HG02885 (cell line): ENCODE measurements around the gene SPRN.
"Not testable (repeated sequence)": the region's sequence is repeated elsewhere in the genome, so short reads cannot be mapped to it uniquely, and the experiment has no call there.

Experiments used
- ATAC-seq: cut with Tn5 transposase; IDR thresholded peaks from one replicate; pipeline ENCODE4 v1.9.1; 2021; ENCODE audit warnings: mild to moderate bottlenecking; ENCODE audit not compliant: unreplicated experiment, poor library complexity

SPRN gene

GRCh38 chr10:133424601-133425000, at the start of gene SPRN:
SPRN (minus strand) TSS chr10:133424625; CDS start chr10:133423681, 944 bp downstream.
- not testable (repeated sequence) for ATAC-seq

GRCh38 chr10:133474027-133474426, 49.6 kb upstream of the SPRN start:
- no peak for ATAC-seq

- ATAC-seq = no peak
Measured at GRCh38 chr10:133473270-133473669, 48.8 kb upstream of the SPRN start.

GRCh38 chr10:133471300-133472109, 47.1 kb upstream of the SPRN start:
- ATAC-seq = no peak

- not testable (repeated sequence) for ATAC-seq
Measured at GRCh38 chr10:133469205-133469604, 44.8 kb upstream of the SPRN start.

- ATAC-seq = no peak
Measured at GRCh38 chr10:133467286-133467911, 43.0 kb upstream of the SPRN start.

GRCh38 chr10:133466683-133467275, 42.4 kb upstream of the SPRN start:
- no peak for ATAC-seq

GRCh38 chr10:133465950-133466474, 41.6 kb upstream of the SPRN start:
- no peak for ATAC-seq

GRCh38 chr10:133465191-133465949, 40.9 kb upstream of the SPRN start:
- no peak for ATAC-seq

- ATAC-seq = no peak
Measured at GRCh38 chr10:133464582-133465031, 40.2 kb upstream of the SPRN start.

- no peak for ATAC-seq
Measured at GRCh38 chr10:133462512-133463305, 38.3 kb upstream of the SPRN start.

- ATAC-seq = no peak
Measured at GRCh38 chr10:133461841-133462240, 37.4 kb upstream of the SPRN start.

- ATAC-seq = no peak
Measured at GRCh38 chr10:133461027-133461426, 36.6 kb upstream of the SPRN start.

GRCh38 chr10:133460208-133460769, 35.9 kb upstream of the SPRN start:
- ATAC-seq = no peak

- no peak for ATAC-seq
Measured at GRCh38 chr10:133459454-133460207, 35.2 kb upstream of the SPRN start.

GRCh38 chr10:133458710-133459453, 34.5 kb upstream of the SPRN start:
- no peak for ATAC-seq

- ATAC-seq = no peak
Measured at GRCh38 chr10:133458021-133458709, 33.7 kb upstream of the SPRN start.
